GM12864 (cell line): ENCODE data around the gene TFEB.

Experiments used
- DNase-seq: peaks from one replicate; pipeline ENCODE4 v3.0.0-alpha.2; 2011; ENCODE audit warnings: low read depth
- H3K4me3 ChIP-seq: 2 replicates; pipeline ENCODE4 v1.5.1; 2011; ENCODE audit warnings: mild to moderate bottlenecking, low read depth, low read length, control low read depth
- TF ChIP-seq, protein P1 (sequence below): IDR thresholded peaks from 2 replicates; pipeline ENCODE4 v1.5.1; 2011; ENCODE audit warnings: low read depth, mild to moderate bottlenecking, moderate library complexity, low read length, control low read depth, inconsistent platforms; ENCODE audit errors: missing control alignments

The TFEB gene

DNA sequence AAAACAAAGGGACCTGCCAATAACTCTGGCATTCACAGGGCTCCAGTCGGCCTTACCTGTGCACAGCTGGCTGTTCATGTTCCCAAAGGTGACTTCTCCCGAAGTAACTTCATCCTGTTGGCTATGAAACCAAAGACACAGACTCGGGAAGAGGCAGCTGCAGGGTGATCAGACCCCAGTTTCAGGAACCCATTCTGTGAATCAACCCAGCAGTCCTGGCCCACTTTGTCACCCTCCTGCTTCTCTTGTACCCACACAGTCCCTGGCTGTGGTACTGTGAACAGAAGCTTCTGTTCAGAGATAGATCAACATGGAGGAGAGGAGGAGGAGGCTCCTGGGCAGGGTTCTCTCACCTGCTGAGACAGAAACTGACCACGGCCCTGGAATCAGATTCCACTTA lies 20.5 kb upstream of the TFEB start:
- no peak overlapping the region for H3K4me3 ChIP-seq
- TF ChIP-seq, protein P1, sequence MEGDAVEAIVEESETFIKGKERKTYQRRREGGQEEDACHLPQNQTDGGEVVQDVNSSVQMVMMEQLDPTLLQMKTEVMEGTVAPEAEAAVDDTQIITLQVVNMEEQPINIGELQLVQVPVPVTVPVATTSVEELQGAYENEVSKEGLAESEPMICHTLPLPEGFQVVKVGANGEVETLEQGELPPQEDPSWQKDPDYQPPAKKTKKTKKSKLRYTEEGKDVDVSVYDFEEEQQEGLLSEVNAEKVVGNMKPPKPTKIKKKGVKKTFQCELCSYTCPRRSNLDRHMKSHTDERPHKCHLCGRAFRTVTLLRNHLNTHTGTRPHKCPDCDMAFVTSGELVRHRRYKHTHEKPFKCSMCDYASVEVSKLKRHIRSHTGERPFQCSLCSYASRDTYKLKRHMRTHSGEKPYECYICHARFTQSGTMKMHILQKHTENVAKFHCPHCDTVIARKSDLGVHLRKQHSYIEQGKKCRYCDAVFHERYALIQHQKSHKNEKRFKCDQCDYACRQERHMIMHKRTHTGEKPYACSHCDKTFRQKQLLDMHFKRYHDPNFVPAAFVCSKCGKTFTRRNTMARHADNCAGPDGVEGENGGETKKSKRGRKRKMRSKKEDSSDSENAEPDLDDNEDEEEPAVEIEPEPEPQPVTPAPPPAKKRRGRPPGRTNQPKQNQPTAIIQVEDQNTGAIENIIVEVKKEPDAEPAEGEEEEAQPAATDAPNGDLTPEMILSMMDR: no peak
- no peak for DNase-seq

DNA sequence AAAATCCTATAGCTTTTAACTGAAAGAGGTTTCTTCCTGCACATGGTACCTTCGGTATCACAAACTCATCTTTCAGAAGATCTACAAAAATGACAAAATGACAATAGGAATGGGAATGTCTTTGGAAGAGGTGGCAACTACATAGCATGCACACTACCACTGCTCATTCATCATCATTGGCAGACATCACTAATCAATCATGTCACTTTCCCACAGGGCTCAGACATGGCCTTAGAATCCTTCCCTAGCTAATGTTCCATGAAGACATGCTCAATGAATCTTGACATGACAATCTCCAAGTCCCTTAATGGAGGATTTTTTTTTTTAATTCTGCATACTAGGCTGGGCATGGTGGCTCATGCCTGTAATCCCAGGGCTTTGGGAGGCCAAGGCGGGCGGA lies 15.0 kb upstream of the TFEB start:
- no peak overlapping the region for H3K4me3 ChIP-seq
- TF ChIP-seq, protein P1: no peak
- no peak for DNase-seq

GRCh38 chr6:41748542-41748941 lies 13.1 kb upstream of the TFEB start:
- no peak for DNase-seq
- no peak overlapping the region for H3K4me3 ChIP-seq
- TF ChIP-seq, protein P1: no peak

DNA sequence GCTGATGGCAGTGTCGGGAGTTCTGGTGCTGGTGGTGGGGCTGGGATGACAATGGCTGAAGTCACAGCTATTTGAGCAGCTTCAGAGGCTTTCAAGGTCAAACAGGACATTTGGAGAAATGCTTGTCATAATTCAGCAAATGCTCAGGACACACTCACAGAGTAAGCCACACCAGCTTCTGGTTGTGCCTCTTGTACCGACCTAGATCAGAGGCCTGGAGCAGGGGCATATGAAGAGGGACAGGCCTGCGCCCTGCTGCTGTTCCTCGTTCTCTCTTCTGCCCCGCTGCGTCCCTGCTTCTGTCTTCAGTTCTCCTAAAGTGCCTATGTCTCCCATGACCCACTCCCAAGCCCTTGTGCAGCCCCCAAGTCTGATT lies 12.7 kb upstream of the TFEB start:
- H3K4me3 ChIP-seq: no peak overlapping the region
- TF ChIP-seq, protein P1: no peak
- DNase-seq: no peak

- TF ChIP-seq, protein P1: no peak
- no peak for DNase-seq
- no peak within 1 kb of the TSS for H3K4me3 ChIP-seq
These were observed 12.1 kb upstream of the TFEB start, which contains the start of gene PGC for GRCh38 chr6:41747256-41748101. TSS of gene PGC (minus strand) at chr6:41747397. CDS start at chr6:41747334, 63 bp downstream.

- no peak for DNase-seq
- H3K4me3 ChIP-seq: no peak overlapping the region
- TF ChIP-seq, protein P1: no peak
These were observed 10.7 kb upstream of the TFEB start for GRCh38 chr6:41746107-41746506.
